CD4-positive, alpha-beta T cell treated with Interleukin-2 at 100 ng/mL for 4 hours (primary cell): ENCODE measurements around the gene PLA2G2D.
"Not testable (repeated sequence)": the region's sequence is repeated elsewhere in the genome, so short reads cannot be mapped to it uniquely, and the experiment has no call there.

Experiments used
- DNase-seq: peaks from one replicate; pipeline ENCODE4 v3.0.0-alpha.2; 2020; ENCODE audit warnings: low spot score

PLA2G2D gene

GRCh38 chr1:20142001-20142710, 22.8 kb upstream of the PLA2G2D start:
- no peak for DNase-seq

GRCh38 chr1:20141466-20141865, 22.1 kb upstream of the PLA2G2D start:
- no peak for DNase-seq

GRCh38 chr1:20141001-20141400, 21.7 kb upstream of the PLA2G2D start:
- no peak for DNase-seq

- no peak for DNase-seq
These were observed 20.7 kb upstream of the PLA2G2D start for GRCh38 chr1:20139776-20140612.

- no peak for DNase-seq
These were observed 19.7 kb upstream of the PLA2G2D start, which contains the start of gene PLA2G2F for GRCh38 chr1:20138961-20139550. Gene PLA2G2F (plus strand): TSS chr1:20139323. CDS start chr1:20139428, 105 bp downstream.

GRCh38 chr1:20138346-20138745, 19.0 kb upstream of the PLA2G2D start:
- DNase-seq: no peak

- DNase-seq: no peak
These were observed 18.3 kb upstream of the PLA2G2D start for GRCh38 chr1:20137604-20138003.

GRCh38 chr1:20137055-20137454, 17.7 kb upstream of the PLA2G2D start:
- no peak for DNase-seq

- no peak for DNase-seq
These were observed 16.9 kb upstream of the PLA2G2D start for GRCh38 chr1:20136249-20136648.

- no peak for DNase-seq
These were observed 15.7 kb upstream of the PLA2G2D start for GRCh38 chr1:20134995-20135394.

GRCh38 chr1:20130518-20130917, 11.2 kb upstream of the PLA2G2D start:
- DNase-seq: not testable (repeated sequence)

GRCh38 chr1:20126806-20127440, 7.6 kb upstream of the PLA2G2D start:
- no peak for DNase-seq

- DNase-seq: no peak
These were observed 6.9 kb upstream of the PLA2G2D start for GRCh38 chr1:20126041-20126805.

GRCh38 chr1:20125100-20125499, 5.8 kb upstream of the PLA2G2D start:
- DNase-seq: no peak

GRCh38 chr1:20124456-20125057, 5.2 kb upstream of the PLA2G2D start:
- no peak for DNase-seq

- DNase-seq: no peak
These were observed 4.6 kb upstream of the PLA2G2D start for GRCh38 chr1:20123722-20124455.

- no peak for DNase-seq
These were observed 1.5 kb upstream of the PLA2G2D start for GRCh38 chr1:20120796-20121195.

GRCh38 chr1:20117236-20117635, 2.1 kb downstream of the PLA2G2D start:
- DNase-seq: no peak

- no peak for DNase-seq
These were observed 3.4 kb downstream of the PLA2G2D start for GRCh38 chr1:20115916-20116315.

- DNase-seq: no peak
These were observed 3.9 kb downstream of the PLA2G2D start for GRCh38 chr1:20115479-20115878.
